ENCODE results near the gene FBH1. TPM values are rescaled to one million over a fixed set of nuclear protein-coding genes. Genes with fewer than 3 reads are reported as not detected.
"Not testable (repeated sequence)": the region's sequence is repeated elsewhere in the genome, so short reads cannot be mapped to it uniquely, and the experiment has no call there.

The FBH1 gene
- 10 to 100 TPM; 61.2 to 67.9 (median 62.7) TPM for total RNA-seq

DNA sequence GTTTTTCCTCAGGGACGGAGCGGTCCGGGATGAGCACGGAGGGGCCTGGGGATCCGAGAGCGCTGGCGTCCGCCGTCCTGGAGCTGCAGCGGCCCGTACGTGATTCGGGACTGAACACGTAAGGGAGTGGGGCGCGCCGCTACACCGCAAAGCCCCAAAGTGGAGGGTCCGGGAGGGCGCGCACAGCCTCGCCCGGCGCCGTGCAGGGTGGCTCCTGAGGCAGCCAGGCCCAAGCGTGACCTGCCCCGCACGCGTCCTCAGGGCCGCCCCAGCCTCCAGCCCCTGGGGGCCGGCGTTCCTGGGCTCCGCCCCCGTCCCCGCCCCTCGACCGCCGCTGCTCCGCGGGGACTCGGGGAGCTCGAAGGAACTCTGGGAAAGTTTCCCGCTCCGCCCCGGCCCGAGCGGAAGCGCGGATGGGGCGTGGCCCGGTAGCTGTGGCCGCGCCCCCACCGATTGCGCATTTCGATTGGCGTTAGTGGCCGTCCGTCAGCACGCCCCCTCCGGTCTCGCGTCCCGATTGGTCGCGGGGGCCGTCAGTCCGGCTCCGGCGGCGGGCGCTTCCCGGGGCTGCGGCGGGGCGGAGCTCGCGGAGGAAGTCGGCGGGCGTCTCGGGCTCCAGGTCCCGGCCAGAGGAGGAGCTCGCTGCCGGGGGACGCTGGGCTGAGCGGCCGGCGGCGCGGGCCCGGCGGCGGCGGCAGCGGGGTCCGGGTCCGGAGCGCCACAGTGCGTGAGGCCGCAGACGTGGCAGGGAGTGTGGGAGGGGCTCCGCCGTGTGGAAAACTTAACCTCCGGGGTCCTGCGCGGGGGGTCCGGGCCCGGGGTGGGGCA lies at the start of gene FBH1, which contains the start of gene ANKRD16:
Gene FBH1, plus strand, starts transcription at position 620 of the 828 bp plus-strand sequence. Its CDS starts 103 bp downstream, at position 723.
Gene ANKRD16, minus strand, starts transcription at position 270 of the 828 bp plus-strand sequence. CDS start 539 bp downstream, outside the sequence.
- H3K4me1 Mint-ChIP-seq (ENCODE audit: low read depth), result peaks cover 53% of the 10 kb centered on the region
- no peaks in the 10 kb centered on the region for H3K9me3 Mint-ChIP-seq
- peak within 1 kb of the TSS; percentile 94 for H3K4me3 Mint-ChIP-seq
- no peaks in the 10 kb centered on the region for H3K27me3 Mint-ChIP-seq (ENCODE audit: low read depth)
- ATAC-seq, result peak; percentile 85 to 86
- H3K36me3 Mint-ChIP-seq (ENCODE audit: insufficient read depth), result peaks cover 37% of the 10 kb centered on the region
- peak; percentile 97 for DNase-seq

DNA sequence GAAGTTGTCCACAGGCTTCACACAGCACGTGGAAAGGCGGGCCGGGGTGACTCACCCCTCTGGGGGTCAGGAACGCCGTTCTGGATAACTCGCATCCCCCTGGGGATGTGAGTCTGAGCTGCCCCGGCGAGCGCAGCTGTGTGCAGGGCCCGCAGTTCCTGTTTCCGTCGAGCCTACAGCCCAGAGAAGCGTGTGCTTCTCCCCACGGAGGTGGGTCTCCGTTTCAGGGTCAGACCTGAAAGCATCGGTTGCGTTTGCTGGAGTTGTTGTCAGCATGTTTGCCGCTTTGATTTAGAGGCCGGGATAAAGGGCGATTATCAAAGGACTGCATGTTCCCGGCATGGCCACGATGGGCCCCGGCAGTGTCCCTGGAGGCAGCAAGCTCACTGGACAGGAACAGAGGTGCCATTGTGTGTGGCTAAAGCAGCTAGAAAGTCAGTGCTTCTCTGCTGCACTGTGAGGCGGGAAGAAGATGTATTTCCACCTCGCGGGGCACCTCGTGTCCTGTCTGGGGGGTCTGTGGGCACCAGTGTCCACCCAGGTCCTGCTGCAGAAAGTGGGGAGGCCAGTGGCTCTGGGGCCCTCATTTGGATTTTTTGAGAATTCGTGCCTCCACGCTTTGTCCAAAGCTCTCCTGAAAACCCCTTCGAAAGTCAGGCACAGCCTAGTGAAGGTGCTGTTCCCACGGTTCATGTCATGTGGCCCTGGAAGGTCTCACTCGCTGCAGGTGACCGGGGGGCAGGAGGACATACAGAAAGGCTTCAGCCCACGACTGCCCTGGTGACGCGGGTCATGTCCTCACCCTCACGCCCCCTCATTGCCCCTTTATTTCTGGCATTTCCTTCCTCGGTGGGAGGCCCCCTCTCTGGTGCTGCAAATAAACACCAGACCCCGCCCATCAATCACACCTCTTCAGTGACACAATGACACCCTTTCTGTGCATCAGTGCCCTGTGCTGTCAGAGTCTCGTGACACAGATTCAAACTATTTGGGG lies 49.4 kb upstream of the FBH1 start:
- H3K27me3 Mint-ChIP-seq (ENCODE audit: low read depth), result no peaks in the 10 kb centered on the region
- no peaks in the 10 kb centered on the region for H3K36me3 Mint-ChIP-seq (ENCODE audit: insufficient read depth)
- ATAC-seq (no peak), DNase-seq (no peak)
- peaks cover 21% of the 10 kb centered on the region for H3K4me1 Mint-ChIP-seq (ENCODE audit: low read depth)
- H3K9me3 Mint-ChIP-seq, result no peaks in the 10 kb centered on the region
- no peak overlapping the region for H3K4me3 Mint-ChIP-seq

DNA sequence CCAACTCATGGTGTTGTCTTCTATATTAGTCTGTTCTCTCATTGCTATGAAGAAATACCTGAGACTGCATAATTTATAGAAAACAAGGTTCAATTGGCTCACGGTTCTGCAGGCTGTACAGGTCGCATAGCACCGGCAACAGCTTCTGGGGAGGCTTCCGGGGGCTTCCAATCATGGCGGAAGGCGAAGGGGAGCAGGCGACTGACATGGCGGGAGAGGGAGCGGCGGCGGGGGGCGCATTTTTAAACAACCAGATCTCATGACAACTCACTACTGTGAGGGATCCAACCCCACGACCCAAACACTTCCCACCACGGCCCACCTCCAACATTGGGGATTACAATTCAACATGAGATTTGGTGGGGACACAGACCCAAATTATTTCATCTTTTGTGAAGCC lies 48.1 kb upstream of the FBH1 start:
- DNase-seq, result no peak

DNA sequence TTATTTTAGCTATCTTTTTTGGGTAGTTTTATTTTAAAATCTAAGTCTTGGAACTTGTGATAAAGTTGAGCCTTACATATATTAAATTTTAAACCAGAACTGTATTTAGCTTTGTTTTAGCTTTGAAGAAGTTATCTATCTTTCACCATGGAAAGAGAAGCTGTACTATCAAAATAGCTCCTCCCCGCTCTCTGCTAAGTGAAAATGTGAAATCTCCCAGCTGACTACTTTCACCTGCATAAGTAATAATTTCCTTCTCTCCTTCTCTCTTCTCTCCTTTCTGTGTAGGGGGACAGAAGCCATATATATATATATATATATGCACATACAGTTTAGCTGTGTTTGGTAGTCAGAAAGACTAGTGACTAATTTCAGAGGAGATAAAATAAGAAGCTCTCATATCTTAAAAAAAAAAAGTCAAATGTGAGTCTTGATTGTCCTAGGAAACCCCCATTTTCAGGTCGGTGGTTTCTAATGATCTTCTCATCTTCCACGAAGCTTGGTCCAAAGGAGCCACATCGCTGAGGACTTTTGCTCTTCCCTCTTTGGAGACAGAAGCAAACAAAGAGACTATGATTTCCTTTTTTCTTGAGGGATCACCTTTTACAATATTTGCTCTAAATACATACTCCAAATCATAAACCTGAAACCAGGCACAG lies 46.2 kb upstream of the FBH1 start:
- Mint-ChIP-seq H3K4me3 (no peak overlapping the region), H3K4me1 (ENCODE audit: low read depth) (peaks cover 30% of the 10 kb centered on the region), H3K27me3 (ENCODE audit: low read depth) (no peaks in the 10 kb centered on the region), H3K9me3 (no peaks in the 10 kb centered on the region), H3K36me3 (ENCODE audit: insufficient read depth) (no peaks in the 10 kb centered on the region)
- DNase-seq (no peak), ATAC-seq (peak; percentile 79 to 81)

More for the DNA sequence above, 48.1 kb upstream of the FBH1 start:
- no peak for ATAC-seq
- H3K4me3 Mint-ChIP-seq, result no peak overlapping the region
- peaks cover 30% of the 10 kb centered on the region for H3K4me1 Mint-ChIP-seq (ENCODE audit: low read depth)
- no peaks in the 10 kb centered on the region for H3K27me3 Mint-ChIP-seq (ENCODE audit: low read depth)
- H3K9me3 Mint-ChIP-seq, result no peaks in the 10 kb centered on the region
- H3K36me3 Mint-ChIP-seq (ENCODE audit: insufficient read depth), result no peaks in the 10 kb centered on the region

DNA sequence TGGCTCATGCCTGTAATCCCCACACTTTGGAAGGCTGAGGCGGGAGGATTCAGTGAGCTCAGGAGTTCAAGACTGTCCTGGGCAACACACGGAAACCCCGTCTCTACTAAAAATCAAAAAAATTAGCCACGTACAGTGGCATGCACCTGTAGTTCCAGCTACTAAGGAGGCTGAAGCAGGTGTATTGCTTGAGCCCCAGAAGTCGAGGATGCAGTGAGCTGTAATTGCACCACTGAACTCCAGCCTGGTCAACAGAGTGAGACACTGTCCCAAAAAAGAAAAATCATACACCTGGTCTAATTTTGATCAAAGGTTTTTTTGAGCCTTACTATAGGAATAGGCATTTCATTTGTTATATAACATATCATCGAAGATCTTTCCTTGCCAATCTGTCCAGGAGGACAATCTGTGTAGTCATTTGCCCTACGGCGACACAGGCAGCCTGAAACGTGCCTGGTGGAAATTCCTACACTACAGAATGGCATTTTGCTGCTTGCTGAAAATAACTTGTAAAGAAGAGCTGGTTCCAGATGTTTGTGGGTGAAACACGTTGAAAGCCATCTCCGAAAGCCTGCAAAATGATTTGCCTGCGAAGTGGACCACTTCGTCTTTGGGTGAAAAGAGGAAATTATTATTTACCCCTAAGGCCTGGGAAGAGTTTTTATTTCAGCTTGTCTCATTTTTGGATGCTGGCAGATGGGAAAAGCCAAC lies 45.5 kb upstream of the FBH1 start:
- DNase-seq, result no peak
- Mint-ChIP-seq H3K4me1 (ENCODE audit: low read depth) (peaks cover 30% of the 10 kb centered on the region), H3K27me3 (ENCODE audit: low read depth) (no peaks in the 10 kb centered on the region), H3K36me3 (ENCODE audit: insufficient read depth) (no peaks in the 10 kb centered on the region), H3K4me3 (no peak overlapping the region), H3K9me3 (no peaks in the 10 kb centered on the region)
- no peak for ATAC-seq

DNA sequence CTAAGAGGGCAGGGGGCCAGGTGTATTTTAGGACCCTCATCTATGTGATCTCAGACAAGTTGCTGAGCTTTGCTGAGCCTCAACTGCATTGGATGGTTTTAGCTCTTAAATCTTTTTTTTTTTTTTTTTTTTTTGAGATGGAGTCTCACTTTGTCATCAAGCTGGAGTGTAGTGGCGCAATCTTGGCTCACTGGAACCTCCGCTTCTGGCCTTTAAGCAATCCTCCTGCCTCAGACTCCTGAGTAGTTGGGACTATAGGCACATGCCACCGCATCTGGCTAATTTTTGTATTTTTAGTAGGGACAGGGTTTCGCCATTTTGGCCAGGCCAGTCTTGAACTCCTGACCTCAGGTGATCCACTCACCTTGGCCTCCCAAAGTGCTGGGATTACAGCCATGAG lies 43.4 kb upstream of the FBH1 start:
- ATAC-seq; H3K36me3 Mint-ChIP-seq (ENCODE audit: insufficient read depth); H3K4me3 Mint-ChIP-seq; H3K9me3 Mint-ChIP-seq; H3K27me3 Mint-ChIP-seq (ENCODE audit: low read depth); DNase-seq: not testable (repeated sequence)
- peaks cover 25% of the 10 kb centered on the region for H3K4me1 Mint-ChIP-seq (ENCODE audit: low read depth)

DNA sequence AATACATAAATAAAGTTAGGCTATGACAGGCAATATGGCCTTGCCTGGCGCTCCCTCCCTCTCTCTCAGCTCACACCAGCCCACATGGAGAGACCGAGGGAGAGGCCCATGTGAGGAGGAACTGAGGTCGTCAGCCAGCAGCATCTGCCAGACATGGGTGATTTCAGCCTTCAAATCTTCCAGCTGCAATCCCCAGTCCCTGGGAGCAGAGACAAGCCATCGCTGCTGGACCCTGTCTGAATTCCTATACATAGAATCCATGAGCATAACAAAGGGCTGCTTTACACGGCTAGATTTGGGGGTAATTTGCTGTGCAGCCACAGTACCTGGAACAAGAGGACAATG lies 35.9 kb upstream of the FBH1 start:
- Mint-ChIP-seq H3K27me3 (ENCODE audit: low read depth) (peaks cover 4% of the 10 kb centered on the region), H3K9me3 (no peaks in the 10 kb centered on the region), H3K4me3 (no peak overlapping the region), H3K36me3 (ENCODE audit: insufficient read depth) (no peaks in the 10 kb centered on the region), H3K4me1 (ENCODE audit: low read depth) (peaks cover 3% of the 10 kb centered on the region)
- ATAC-seq (no peak), DNase-seq (no peak)

DNA sequence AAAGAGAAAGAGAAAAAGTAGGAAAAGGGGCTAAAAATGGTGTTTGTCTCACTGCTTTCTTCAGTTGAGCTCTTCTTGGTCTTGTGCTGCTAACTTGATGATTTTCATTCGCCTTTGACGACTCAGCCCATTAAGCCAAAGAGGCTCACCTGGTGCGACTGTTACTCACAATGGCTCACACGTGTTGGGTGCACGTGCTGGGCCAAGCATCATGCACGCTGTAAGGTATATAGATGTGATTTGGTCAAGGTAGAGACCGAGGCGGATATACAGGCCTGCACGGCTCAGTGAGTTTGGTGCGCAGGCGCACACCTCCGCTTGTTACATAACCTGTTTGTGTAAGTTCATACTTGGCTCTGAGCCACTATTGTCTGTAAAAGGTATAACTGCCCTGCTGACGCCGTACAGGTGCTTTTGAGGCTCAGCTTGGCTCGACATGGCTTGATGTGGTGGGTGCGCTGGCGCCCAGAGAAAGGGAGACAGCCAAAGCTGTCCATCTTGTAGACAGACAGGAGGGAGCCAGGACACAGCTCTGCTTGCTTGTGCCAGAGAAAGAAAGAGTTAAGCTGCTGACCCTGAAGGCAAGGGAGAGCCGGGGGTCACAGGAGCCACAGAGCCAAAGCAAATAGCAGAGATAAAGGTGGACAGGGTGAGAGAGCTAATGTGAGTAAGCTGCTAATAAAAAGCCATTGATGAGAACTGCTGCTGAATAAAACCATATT lies 33.9 kb upstream of the FBH1 start:
- Mint-ChIP-seq H3K4me3 (no peak overlapping the region), H3K36me3 (ENCODE audit: insufficient read depth) (no peaks in the 10 kb centered on the region), H3K9me3 (no peaks in the 10 kb centered on the region)

DNA sequence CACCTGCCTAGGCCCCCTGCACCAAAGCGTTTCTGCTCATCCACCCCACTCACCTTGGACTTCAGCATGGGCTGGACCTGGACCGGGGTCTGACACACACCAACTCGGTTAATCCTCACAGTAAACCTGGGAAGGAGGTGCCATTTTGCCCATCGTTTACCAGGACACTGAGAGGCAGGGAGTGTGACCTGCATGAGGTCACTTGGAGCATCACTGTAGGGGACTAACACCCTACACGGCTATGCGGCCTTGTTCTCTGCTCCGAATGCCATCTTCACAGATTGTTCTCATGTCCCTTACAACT lies 33.4 kb upstream of the FBH1 start:
- Mint-ChIP-seq H3K9me3 (no peaks in the 10 kb centered on the region), H3K27me3 (ENCODE audit: low read depth) (peaks cover 4% of the 10 kb centered on the region), H3K4me1 (ENCODE audit: low read depth) (peaks cover 3% of the 10 kb centered on the region), H3K4me3 (no peak overlapping the region), H3K36me3 (ENCODE audit: insufficient read depth) (no peaks in the 10 kb centered on the region)
- ATAC-seq (no peak), DNase-seq (no peak)

More for the DNA sequence above, 33.9 kb upstream of the FBH1 start:
- Mint-ChIP-seq H3K27me3 (ENCODE audit: low read depth) (peaks cover 4% of the 10 kb centered on the region), H3K4me1 (ENCODE audit: low read depth) (peaks cover 3% of the 10 kb centered on the region)
- DNase-seq (no peak), ATAC-seq (no peak)

DNA sequence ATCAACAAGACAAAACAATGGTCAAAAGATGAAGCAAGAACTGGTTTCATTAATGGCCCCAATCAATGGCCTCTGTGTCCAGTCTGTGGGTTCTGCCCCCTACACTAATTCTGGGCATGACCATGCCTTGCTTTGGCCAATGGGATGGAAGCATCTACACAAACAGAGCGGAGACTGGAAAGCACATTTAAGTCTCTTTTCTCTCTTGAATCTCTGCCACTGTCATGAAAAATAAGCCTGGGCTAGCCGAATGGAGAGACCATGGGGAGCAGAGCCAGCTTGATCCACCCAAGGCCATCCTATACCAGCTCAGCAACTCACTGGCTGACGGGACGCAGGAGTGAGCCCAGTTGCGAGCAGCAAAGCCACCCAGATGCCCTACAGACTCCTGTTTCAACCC lies 31.2 kb upstream of the FBH1 start:
- H3K4me1 Mint-ChIP-seq (ENCODE audit: low read depth), result no peaks in the 10 kb centered on the region
- H3K27me3 Mint-ChIP-seq (ENCODE audit: low read depth), result no peaks in the 10 kb centered on the region
- DNase-seq (no peak), ATAC-seq (no peak)
- H3K9me3 Mint-ChIP-seq, result no peaks in the 10 kb centered on the region
- peaks cover 6% of the 10 kb centered on the region for H3K36me3 Mint-ChIP-seq (ENCODE audit: insufficient read depth)
- H3K4me3 Mint-ChIP-seq, result no peak overlapping the region

DNA sequence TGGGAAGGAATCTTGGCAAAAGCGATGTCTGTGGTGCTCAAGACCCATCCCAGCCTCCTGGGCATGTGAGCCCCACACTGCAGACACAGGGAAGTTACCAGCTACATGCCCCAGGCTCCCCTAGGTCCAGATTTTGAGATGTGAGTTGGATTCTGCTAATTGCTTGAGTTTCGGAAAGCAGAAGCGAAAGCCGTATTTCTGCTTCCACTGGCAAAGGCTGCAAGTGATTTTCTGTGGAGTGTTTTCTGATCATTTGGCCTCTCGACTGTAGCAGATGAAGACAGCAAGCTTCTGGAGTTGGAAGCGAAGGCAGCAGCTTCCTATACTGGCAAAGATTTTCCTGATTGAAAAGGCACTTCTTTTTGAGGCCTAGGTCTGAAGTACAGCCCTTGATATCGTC lies 30.0 kb upstream of the FBH1 start:
- no peak for ATAC-seq
- Mint-ChIP-seq H3K9me3 (no peaks in the 10 kb centered on the region), H3K27me3 (ENCODE audit: low read depth) (no peaks in the 10 kb centered on the region), H3K4me3 (no peak overlapping the region), H3K36me3 (ENCODE audit: insufficient read depth) (peaks cover 6% of the 10 kb centered on the region), H3K4me1 (ENCODE audit: low read depth) (no peaks in the 10 kb centered on the region)
- no peak for DNase-seq

DNA sequence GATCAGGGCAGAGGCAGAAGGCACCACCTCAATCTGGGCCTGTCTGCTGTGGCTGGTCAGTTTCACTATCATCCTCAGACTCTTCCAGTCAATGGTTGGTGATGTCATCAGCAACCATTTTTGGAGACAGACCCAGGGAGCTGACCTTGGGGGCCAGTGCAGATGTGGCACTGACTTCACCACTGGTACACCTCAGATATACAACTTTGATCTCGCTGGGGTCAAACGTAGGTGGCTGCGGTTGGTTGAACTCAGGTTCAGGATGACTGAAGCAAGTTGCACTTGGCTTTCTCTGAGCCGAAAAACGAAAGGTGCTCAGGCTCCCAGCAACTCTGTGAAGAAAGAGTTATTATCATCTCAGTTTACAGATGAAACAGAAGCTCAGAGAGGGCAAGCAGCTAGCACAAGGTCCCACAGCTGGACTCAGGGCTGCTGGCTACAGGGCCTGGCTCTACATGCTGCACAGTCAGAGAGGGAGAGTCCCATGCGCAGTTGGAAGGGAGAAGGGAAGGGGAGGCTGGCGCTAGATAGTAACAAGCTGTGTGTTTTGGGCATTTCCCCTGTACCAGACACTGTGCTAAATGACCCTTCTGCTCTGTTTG lies 27.6 kb upstream of the FBH1 start:
- H3K27me3 Mint-ChIP-seq (ENCODE audit: low read depth), result no peaks in the 10 kb centered on the region
- peak; percentile 25 to 57 for ATAC-seq
- no peak for DNase-seq
- peaks cover 3% of the 10 kb centered on the region for H3K4me1 Mint-ChIP-seq (ENCODE audit: low read depth)
- no peaks in the 10 kb centered on the region for H3K9me3 Mint-ChIP-seq
- H3K36me3 Mint-ChIP-seq (ENCODE audit: insufficient read depth), result peaks cover 6% of the 10 kb centered on the region
- no peak overlapping the region for H3K4me3 Mint-ChIP-seq
